Measurements from ENCODE around the gene ELF1. TPM values are rescaled to one million over a fixed set of nuclear protein-coding genes. Genes with fewer than 3 reads are reported as not detected.

ELF1 gene
- total RNA-seq, 2 donors from 2014 or later: 108 to 123 TPM

DNA sequence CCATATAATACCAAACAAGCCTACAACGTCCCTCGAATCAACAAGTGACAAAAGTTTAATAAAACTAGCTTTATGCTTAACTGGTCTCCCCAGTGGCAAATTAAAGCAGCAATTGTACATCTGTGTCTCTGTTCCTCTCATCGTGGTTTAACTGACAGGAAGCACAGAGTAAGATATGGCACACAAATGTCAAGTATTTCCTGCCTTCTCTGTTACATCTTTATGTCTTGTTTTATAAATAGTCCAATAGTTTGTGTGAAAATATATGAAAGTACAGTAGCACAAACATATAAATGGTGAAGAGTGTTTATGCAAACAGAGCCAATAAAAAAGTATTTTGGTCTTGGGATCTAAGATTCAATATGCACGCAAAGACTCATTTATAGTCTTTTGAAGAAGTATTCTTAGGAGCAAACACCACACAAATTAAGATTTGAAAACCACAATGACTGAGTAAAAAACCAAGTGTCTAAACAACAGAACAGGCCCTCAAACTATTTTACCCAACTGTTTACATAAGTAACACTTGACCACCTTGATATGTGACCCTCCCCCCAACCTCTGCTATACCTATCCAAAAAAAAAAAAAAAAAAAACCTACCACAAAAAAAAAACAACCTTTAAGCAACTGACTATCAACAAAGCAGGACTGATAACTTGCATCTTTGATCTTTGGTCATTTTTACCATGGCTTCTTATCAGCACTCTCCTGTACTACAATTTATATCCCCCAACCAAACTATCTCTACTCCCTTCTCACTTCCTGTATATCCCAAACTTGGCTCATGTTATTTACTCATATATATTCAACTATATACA, 14.0 kb downstream of the ELF1 start:
- H3K27me3 ChIP-seq (replicated peaks; ENCODE audit: insufficient read depth): no peaks in the 10 kb centered on the region
- no peak for DNase-seq (ENCODE audit: low spot score)
- 40% methylated on average over 4 of the region's 4 CpGs for WGBS
- H3K27ac ChIP-seq: no peak overlapping the region
- TF ChIP-seq POLR2AphosphoS5 (IDR thresholded peaks at IDR 0.05) (no peak), POLR2A (IDR thresholded peaks at IDR 0.05) (no peak)
- TF ChIP-seq, protein P1, sequence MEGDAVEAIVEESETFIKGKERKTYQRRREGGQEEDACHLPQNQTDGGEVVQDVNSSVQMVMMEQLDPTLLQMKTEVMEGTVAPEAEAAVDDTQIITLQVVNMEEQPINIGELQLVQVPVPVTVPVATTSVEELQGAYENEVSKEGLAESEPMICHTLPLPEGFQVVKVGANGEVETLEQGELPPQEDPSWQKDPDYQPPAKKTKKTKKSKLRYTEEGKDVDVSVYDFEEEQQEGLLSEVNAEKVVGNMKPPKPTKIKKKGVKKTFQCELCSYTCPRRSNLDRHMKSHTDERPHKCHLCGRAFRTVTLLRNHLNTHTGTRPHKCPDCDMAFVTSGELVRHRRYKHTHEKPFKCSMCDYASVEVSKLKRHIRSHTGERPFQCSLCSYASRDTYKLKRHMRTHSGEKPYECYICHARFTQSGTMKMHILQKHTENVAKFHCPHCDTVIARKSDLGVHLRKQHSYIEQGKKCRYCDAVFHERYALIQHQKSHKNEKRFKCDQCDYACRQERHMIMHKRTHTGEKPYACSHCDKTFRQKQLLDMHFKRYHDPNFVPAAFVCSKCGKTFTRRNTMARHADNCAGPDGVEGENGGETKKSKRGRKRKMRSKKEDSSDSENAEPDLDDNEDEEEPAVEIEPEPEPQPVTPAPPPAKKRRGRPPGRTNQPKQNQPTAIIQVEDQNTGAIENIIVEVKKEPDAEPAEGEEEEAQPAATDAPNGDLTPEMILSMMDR (IDR thresholded peaks at IDR 0.05): no peak
- H3K36me3 ChIP-seq: no peaks in the 10 kb centered on the region
- no peak overlapping the region for H3K4me3 ChIP-seq
- H3K9me3 ChIP-seq: no peaks in the 10 kb centered on the region
- no peaks in the 10 kb centered on the region for H3K4me1 ChIP-seq (replicated peaks)
- intact Hi-C loops (cut with DNase I): no loop called here

- Histone ChIP-seq H3K27me3 (replicated peaks; ENCODE audit: insufficient read depth) (no peaks in the 10 kb centered on the region), H3K36me3 (no peaks in the 10 kb centered on the region), H3K4me1 (replicated peaks) (no peaks in the 10 kb centered on the region), H3K27ac (no peak overlapping the region), H3K4me3 (no peak overlapping the region), H3K9me3 (no peaks in the 10 kb centered on the region)
- WGBS: 86% methylated on average over 2 of the region's 2 CpGs
- no peak for TF ChIP-seq POLR2AphosphoS5 (IDR thresholded peaks at IDR 0.05)
- TF ChIP-seq, protein P1 (IDR thresholded peaks at IDR 0.05): no peak
- TF ChIP-seq POLR2A (IDR thresholded peaks at IDR 0.05): no peak
- DNase-seq (ENCODE audit: low spot score): no peak
- intact Hi-C loops (cut with DNase I): no loop called here
Observed at GRCh38 chr13:41002606-41003005, 16.5 kb downstream of the ELF1 start.

DNA sequence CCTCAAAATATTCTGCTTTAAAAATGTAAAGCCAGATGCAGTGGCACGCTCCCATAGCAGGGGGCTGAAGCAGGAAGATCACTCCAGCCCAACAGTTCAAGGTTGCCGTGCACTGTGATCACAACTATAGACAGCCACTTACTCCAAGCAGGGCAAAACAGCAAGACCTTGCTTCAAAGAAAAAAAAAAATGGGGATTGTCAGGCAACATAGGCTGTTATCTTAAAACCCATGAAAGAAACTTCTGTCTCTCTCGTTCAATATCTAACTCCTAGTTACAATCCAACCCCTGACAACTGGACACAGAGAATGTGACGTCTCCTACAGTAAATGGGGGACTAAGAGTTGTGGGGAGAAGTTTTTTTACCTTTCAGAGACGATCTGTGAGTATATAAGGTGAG, 17.4 kb downstream of the ELF1 start:
- 95% methylated on average over 5 of the region's 5 CpGs for WGBS

GRCh38 chr13:40999416-40999815, 19.7 kb downstream of the ELF1 start:
- H3K27ac ChIP-seq: no peak overlapping the region
- no peaks in the 10 kb centered on the region for H3K36me3 ChIP-seq
- H3K4me3 ChIP-seq: no peak overlapping the region
- DNase-seq (ENCODE audit: low spot score): no peak
- H3K9me3 ChIP-seq: no peaks in the 10 kb centered on the region
- intact Hi-C loops (cut with DNase I): no loop called here
- 80% methylated on average over 3 of the region's 3 CpGs for WGBS
- TF ChIP-seq POLR2A (IDR thresholded peaks at IDR 0.05) (no peak), POLR2AphosphoS5 (IDR thresholded peaks at IDR 0.05) (no peak)
- TF ChIP-seq, protein P1 (IDR thresholded peaks at IDR 0.05): no peak
- peaks cover under 1% of the 10 kb centered on the region for H3K4me1 ChIP-seq (replicated peaks)
- no peaks in the 10 kb centered on the region for H3K27me3 ChIP-seq (replicated peaks; ENCODE audit: insufficient read depth)

More for the DNA sequence above, 17.4 kb downstream of the ELF1 start:
- no peak overlapping the region for H3K27ac ChIP-seq
- no peak for DNase-seq (ENCODE audit: low spot score)
- H3K4me3 ChIP-seq: no peak overlapping the region
- H3K27me3 ChIP-seq (replicated peaks; ENCODE audit: insufficient read depth): no peaks in the 10 kb centered on the region
- no peaks in the 10 kb centered on the region for H3K9me3 ChIP-seq
- no peak for TF ChIP-seq POLR2AphosphoS5 (IDR thresholded peaks at IDR 0.05)
- TF ChIP-seq, protein P1 (IDR thresholded peaks at IDR 0.05): no peak
- no peak for TF ChIP-seq POLR2A (IDR thresholded peaks at IDR 0.05)
- intact Hi-C loops (cut with DNase I): no loop called here
- no peaks in the 10 kb centered on the region for H3K36me3 ChIP-seq
- H3K4me1 ChIP-seq (replicated peaks): no peaks in the 10 kb centered on the region
